Heart left ventricle (tissue), 13 donors: ENCODE measurements around the gene CYP27C1.

ENCODE experiments used
- CTCF ChIP-seq, 12 donors: fragments of 200-600 bp; sonication (generic) in 4 of 12; IDR thresholded peaks; one replicate each; pipeline versions ENCODE4 v1.5.0 to v1.8.0; 2018 to 2022; ENCODE audit warnings: antibody characterized with exemption in 12 of 12, mild to moderate bottlenecking in 5 of 12
- POLR2A ChIP-seq, 2 donors: fragments of 450-650 bp; IDR thresholded peaks; one replicate each; pipeline ENCODE4 v1.6.1; 2017; ENCODE audit warnings: antibody characterized with exemption in 2 of 2, mild to moderate bottlenecking in 2 of 2, moderate library complexity in 2 of 2
- donor health status: ischemic (EF 13 %, LVEDD 7.1; RV severe dilation, severe dysfunction).
- donor health status: DM: no; HTN: yes; CAD: no.
- donor health status: DM: no; HTN: no; CAD: no.
- donor health status: ischemic (EF 25% LVEDD 6.9; RV normal size, moderate dysfunction).
- donor health status: ischemic (EF 25% LVEDD 5.7; RV mildly dilated, moderate dysfunction).
- donor health status: ischemic (EF 35%, LVEDD 5.7; RV mildly dilated, moderate dysfunction).
- donor health status: nonischemic (EF 11% LVEDD 7.7; RV severe dilation, severe dysfunction).
- donor health status: DM: yes; HTN: yes; CAD: no.
- donor health status: PGD.
- donor health status: ischemic (EF 29% LVEDD 5.4; RV normal size, mild dysfunction).
- donor health status: nonischemic (EF 23%, LVEDD 6.1; RV moderate dilation, normal function).

- TF ChIP-seq POLR2A (IDR thresholded peaks at IDR 0.05) (no peak), CTCF (IDR thresholded peaks at IDR 0.05) (no peak)
Observed at GRCh38 chr2:127138281-127138680, 81.8 kb downstream of the CYP27C1 start.
